Measurements from ENCODE around the gene AUTS2.

AUTS2 gene

DNA sequence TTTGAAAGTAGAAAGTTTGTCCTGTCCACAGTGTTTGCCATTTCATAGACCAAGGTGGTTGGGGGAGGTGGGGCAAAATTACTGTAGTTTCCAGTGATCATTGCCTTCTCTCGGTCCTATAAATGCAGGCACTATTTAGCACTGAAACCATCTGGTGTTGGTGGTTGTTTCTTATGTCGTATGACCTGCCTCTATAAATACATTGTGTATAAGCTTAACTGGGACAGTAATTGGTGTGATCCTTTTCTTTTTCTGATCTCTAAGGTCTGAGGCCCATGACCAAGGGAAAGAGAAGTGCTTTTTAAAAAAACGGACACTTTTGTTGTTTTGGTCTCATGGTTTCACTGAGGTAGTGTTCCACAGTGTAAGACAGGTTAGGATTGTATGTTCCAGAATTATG is 63.1 kb downstream of the AUTS2 start:
- DNase-seq: no peak

DNA sequence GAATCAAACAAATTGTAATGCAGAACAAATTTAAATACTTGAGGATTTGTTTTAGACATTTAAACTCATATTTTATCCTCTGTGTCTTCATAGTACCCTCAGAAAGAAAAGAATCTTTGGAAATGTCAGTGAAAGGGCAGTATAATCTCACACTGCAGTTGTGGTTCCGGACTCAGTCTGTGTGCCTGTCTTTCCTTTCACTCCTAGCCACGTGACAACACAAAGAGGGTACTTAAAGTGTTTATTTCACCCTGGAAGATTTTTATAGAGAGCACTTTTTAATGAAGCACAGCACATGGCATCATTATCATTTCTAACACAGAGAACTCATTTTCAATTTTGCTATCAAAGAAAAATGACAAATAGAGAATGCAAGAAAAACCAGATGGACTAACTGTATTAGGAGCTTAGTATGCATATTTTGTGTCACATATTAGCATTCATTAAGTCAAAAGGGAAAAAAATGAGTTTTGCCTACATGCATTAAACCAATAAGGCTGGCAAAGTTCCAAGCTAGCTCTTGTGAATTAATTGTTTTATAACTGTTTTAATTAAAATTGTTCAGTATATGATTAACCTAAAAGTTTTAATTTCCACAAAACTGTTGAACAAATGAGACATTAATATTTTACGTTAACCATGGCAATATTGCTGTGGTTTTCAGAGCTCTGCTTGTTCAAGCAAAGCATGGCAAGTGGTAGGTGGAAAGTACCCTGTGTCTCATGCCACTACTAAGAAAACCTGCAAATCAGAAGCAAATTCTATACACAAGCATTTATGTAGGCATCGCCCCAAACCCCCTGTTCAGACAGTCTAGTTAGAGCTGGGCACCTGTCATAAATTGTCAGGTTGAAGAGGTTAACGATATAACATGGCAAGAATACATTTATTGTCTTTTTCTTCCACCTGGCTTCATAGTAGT is 65.9 kb downstream of the AUTS2 start:
- no peak for DNase-seq

DNA sequence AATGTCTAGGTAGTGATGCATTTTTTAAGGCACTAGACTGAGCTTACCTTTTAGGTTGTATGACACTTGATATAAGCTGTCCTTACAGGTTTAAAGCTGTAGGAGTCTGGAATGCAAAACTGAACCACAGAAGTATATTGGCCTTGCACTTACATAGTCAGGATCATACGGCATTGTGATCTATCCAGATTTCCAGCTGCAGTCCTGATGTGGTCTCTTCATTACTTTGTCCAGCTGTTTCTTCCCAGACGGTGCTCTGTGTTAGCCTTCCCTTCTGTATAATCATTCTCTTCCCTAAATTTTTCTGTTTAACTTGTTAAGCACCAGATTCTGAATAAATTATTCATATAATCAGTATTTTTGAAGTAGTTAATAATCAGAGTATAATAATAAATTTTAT is 67.1 kb downstream of the AUTS2 start:
- DNase-seq: no peak

DNA sequence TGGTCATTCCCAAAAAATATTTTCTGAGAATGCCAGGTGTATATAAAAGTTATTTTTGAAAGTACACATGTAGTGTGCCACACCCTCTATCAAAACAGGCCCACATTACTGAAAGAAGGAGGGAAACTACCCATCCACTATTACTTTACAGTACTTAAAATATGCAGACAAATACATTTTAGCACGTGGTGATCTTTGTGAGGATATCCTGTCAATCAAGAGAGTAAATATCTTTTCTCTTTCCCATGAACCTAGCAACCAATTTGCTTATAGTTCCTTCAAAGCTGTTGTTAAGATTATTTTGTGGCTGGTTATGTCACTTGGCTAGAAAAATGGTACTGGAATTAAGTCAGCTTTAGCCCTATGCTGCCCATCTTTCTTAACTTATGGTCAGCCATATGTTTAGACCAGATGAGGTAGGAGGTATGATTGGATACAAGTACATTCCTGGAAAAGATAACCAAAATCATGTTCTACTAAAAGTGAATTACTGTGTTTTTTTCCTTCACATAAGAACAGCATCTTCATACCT is 70.1 kb downstream of the AUTS2 start:
- DNase-seq: no peak

DNA sequence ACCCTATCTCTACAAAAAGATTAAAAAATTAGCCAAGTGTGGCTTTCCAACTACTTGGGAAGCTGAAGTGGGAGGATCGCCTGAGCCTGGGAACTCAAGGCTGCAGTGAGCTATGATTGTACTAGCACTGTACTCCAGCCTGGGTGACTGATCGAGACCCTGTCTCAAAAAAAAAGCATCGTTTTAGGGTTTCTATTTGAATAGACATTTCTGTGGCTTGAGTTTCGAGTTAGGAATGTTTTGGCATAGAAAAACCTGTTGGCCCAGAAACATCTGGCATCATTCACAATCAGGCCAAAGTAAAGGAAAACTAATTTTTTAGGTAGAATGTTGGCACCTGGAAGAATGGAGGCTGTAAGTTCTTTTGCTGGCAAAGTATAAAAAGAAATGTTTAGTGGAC is 72.4 kb downstream of the AUTS2 start:
- DNase-seq: no peak

DNA sequence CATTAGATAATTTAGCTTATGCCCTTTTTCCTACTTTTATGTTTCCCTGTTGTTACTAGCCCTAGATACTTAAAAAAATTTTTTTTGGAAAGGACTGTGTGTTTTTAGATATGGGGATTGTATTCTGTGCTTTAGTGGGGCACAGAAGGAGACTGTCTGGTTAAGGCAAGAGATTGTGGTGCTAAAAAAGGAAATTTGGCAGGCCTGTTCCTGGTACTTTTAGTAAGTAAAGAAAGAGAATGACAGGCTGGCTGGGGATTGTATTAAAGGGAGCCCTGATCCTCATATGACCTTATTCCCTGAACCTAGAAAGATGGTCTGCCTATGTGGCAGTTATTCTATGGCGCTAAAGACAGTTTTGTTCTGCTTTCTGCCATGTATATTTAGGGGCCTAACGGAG is 74.8 kb downstream of the AUTS2 start:
- DNase-seq: no peak

DNA sequence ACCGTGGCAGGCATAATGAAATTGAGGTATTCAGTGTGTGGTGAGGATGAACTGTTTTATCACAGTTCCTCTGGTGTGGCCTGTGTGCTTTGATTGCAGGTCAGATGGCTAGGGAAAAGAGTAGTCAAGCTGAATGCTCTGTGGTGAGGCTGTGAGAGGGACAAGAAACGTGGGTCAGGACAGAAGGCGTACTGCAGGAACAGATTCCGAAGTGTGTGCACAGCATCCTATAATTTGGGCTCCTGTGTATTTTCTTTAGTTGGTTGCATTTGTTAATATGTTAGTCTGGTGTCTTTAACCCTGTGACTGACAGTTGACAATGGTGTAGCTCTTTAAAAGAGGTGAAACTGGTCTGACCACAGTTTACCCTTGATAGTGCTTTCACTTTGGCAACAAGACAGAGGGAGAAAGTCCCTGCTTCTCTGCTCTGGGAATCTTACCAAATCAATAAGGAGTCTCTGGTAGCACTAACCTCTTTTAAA is 76.5 kb downstream of the AUTS2 start:
- no peak for DNase-seq

DNA sequence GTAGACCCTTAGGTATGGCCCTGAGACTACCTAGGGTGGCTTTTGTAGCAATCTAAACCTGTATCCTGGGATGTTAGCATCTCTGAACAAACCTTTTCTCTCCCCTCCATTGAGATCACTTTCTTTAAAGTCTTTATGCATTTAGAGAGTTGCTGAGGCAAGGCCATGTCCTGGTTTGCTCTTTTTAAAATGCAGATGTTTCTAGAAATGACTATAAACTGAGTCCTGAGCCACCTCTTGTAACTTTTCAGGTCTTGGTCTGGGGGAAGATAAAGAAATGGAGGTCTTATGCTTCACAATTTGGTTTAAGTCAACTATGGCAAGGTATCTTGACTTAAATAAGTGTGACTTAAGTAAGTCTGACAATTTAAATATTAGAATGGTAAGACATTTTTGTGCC is 78.0 kb downstream of the AUTS2 start:
- DNase-seq: no peak

DNA sequence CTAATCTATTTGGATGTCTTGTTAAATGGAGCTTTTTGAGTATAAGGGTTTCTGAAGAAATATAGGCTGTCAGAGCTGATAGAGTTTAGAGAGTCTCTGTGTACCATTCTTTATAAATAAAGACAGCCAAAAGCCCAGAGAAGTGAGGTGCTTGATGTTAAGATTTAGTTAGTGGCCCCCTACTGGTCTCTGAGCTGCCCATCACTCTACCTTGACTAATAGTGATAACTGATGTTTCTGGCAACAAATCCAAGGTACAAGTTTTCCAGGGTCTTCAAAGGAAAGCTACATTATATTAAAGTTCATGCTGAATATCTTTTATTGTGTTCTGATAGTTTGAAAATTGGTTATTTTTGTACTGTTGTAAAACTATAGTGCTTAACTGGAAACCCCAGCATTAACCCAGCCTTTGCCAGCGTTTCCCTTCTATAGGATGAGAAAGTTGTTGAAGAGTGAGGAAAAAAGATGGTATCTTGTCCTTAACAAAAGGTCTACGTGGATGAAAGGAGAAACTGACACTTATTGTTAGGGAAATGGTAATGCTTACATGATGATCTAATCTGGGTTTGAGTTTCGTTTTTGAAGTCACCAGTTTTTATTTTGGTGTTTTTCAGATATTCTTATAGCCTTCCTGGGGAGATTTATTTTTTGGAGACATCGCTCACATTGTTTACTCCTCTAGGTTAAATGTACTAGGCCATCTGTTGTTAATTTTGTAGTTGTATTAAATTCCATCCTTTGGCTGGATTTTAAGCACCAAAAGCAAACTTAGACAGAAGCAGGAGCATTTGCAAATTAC is 79.0 kb downstream of the AUTS2 start:
- DNase-seq: no peak

DNA sequence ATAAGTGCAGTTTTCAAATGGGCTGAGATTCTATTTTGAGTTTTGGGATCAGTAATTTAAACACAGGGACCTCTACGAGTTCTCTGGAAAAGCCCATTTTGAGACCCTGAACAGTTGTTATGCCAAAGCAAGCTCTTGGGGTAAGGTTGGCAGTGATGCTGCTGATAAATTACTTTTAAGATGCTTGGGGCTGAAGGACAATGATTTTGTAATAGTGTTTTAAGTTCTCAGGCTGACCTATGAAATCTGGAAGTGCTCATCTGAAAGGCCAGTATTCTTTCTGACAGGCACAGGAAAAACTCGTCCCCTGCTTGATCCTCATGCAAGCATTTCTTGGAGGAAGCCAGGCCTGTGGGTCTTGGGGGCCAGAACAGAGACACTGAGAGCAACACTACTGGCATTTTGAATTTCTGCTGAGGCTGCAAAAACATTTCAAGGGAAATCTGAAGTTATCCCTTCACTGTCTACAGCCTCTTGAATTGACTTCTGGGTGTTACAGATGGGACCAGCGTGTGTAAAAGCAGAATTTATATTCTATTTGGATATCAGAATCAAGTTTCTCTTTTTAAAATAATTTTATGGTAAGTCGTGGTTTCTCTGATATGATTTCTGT is 79.7 kb downstream of the AUTS2 start:
- no peak for DNase-seq

DNA sequence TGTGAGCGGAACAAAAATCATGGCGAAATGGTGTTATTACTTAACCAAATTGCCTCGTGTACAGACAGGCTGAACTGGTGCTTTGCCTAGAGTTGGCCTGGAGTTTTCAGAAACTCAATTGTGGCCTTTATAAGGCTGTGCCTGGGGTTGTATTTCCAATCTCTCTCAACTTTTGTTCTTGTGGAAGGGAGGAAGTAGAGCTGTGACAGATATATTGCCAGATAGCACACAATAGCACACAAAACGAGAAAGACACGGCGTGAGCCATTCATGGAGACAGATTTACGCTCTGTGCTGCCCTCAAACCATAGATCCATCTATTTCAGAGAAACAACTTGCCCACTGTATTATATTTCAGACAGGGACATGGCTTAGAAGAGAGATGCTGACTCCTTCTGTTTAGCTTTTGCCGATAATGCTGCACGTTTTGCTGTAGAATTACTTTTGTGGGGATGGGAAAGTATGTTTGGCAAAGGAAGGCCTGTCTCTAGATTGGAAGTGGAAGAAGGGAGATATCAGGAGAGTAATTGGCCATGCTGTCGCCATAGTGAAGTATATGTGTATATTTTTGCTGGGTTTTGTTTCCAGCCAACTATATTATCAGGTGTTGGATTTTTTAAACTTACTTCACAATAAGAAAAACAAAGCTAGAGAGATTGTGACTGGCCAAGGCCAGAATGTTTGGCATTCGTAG is 80.4 kb downstream of the AUTS2 start:
- no peak for DNase-seq

DNA sequence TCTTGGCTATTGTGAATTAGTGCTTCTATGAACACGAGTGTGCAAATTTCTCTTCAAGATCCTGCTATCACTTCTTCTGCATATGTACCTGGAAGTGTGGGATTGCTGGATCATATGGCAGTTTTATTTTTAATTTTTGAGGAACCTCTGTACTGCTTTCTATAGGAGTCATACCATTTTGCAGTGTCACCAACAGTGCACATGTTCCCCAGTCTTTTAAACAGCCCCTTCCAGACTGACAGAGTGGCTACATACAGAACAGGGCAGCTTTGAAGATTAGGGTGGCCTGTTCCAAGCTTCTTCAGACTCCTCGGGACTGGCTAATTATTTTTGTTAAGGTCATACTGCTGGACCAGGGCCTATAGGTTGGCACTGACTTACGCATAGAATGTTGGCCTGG is 82.9 kb downstream of the AUTS2 start:
- no peak for DNase-seq

DNA sequence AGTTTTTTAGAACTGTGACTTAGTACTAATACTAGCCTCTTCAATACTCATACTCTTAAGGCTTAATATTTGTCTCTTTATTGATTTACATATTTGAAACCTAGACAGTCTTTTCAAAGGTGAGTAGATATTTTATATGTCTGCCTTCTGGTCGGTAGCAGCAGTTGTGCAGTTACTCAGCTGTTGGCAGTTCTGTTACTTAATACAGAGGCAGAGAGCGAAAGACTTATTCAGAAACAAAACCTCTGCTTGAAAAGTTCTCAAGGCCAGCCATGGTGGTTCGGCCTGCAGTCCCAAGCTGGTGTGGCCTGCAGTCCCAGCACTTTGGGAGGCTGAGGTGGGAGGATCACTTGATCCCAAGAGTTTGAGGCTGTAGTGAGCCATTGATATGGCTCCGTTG is 84.2 kb downstream of the AUTS2 start:
- no peak for DNase-seq

DNA sequence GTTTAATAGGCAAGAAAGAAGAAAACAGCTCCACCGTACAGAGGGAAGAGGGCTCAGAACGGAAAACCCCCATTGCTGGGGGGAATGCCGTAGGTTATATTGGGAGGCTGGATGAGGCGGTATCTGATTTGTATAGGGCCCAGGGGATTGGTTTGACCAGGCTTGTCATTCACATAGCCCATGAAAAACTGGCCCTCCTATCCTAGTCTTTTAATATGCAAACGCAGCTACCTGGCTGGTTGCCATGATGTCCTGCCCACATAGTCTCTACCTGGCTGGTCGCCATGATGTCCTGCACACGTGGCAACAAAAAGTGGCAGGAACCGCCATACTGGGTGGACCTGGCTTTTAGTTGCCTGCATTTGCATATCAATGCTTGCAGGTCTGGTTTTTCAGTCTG is 84.7 kb downstream of the AUTS2 start:
- DNase-seq: no peak

DNA sequence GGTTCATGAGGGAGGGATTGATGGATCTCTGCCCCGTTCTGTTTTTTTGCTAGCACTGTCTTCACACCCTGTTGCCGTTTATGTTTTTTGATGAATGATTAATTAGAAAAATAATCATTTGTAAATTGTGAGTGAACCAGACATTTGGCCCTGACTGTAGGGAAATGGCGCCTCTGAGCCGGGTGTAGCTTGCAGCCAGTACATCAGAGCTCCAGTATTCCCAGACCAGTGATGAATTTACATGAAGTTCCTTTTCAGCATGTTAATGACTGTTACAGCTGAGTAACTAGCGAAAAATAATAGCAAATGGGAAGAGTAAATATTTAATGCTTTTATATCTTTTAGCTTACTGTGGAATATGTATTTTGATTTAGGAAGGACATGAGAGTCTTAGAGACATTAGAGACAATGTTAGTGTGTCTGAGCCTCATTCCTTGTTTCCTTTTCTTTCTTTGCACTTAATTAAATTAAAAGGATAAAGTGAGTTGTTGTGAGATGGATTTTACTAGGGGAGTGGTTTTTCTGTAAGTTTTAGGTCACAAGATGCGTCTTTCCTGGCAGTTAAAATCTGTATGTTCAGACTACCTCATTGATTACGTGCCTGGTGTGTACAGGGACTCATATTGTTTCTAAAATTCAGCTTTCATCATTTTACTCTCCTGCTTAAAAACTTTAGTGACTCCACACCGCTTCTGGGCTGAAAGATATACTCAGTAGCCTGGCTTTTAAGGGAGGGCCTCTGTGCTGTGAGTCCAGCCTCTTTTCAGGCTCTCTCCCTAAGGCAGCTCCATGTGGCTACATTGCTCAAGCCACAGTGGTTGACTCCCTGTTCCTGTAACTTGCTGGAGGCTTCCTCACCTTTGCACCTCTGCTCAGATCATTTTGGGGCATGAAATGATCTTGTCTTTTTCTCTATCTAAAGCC is 86.4 kb downstream of the AUTS2 start:
- no peak for DNase-seq

DNA sequence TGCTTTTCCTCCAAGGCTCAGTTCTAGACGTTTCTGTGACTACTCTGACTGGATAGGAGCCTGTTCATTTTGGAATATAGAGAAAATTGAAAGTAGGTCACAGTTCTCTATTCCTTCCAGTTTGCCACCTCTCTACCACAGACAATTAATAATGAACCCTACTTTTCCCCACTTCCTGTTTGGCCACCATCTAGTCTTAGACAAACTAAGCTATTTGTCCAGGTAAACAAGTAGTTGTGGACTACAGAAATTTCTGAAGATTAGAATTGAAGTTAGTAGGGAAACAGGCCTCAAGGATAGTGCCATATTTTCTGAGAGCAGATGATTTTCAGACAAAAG is 87.0 kb downstream of the AUTS2 start:
- DNase-seq: no peak

DNA sequence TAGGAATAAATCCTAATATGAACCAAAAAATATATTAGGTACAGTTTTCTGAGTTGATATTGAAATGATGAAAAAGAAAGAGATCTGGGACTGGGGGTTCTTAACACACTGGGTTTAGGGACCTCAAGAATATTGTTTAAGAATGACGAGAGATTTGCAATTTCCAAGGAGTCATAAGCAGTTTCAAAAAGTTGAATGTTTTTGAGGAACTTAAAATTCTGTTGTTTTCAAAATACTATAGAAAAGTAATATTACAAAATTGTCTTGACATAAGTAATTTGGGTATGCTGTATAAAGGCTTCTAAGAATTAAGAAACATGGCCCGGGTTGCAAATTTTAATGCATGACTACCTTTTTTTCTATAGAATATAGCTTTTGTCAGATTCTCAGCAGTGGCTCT is 88.1 kb downstream of the AUTS2 start:
- no peak for DNase-seq

DNA sequence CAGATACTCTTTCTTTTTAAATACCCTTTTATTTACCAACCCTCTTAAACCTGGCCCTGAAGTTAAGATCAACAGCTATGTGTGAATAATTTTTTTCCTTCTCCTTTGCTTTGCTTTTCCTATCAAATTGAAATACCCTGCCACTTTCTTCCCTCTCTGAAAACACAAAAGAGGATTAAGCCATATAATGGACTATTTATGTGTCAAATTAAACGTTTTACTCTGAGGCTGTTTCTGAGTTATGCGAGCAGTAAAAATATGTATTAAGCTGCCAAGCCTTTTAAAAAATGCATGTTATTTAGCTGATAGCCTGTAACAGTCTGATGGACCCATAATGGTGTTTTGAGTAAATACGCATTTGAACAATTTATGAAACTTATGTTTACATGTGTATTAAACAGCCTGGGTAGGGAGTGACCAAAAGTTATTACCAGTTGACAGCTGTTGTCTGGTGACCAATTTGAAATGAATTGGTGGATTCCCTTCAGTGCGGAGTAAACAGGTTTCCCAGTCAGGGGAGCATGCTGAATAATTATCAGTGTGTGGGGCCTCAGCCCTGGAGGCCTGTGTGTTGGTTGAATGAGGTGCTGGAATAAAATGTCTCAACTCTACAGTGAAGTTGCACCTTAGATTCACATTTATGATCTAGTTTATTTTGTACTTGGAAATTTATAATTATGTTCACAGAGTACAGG is 89.6 kb downstream of the AUTS2 start:
- no peak for DNase-seq

DNA sequence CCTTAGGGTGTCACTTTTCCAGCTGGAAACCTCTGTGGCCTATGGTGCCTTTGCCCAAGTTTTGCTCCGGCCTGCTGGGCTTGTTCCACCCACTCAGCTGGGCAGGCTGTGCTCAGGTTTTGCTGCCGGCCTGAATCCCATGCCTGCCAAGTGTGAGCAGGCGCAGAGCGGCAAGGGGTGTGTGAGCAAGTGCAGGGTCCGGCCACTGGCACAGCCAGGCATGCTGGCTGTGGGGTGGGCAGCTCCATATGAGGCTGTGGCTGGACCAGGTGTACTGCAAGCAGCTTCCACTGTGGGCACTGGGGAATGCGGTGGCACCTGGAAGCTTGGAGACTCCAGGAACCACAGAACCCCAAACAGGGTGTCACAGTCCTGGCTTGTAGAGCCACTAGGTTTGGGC is 92.1 kb downstream of the AUTS2 start:
- no peak for DNase-seq

DNA sequence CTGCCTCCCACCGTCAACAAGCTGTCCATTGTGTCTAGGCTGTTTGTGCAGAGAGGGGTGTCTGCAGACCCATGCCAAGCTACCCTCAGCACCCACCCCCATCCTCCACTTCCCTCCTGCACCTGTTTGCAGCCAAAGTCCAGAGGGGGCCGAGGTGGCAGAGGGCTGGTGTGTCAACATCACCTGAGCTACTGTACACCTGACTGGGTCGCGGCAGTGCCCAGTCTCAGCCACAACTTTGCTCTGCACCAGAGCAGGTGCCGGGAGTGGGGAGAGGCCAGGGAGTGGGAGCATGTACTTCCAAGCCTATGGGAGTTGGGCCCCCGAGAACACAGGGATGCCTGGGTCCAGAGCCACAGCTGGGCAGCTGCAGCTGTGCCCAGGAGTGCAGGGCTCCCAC is 93.1 kb downstream of the AUTS2 start:
- DNase-seq: no peak

DNA sequence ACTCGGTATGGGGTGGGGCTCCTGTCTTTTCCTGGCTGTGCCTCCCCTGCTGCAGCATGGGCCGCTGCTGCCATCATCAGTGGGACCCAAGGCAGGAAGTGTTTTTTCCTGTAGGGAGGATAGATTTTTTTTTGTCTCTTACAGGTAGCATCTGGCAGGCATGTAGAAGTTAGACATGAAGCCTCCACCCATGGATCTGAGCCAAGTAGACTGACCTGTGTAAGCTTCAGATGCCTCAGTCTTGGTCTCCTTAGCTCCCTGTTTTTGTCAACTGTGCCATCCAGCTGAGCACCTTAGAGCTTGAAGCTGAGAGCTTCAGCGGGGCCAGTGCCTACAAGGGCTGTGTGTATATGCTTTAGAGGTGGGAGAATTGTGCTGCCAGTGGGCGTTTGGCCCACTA is 93.5 kb downstream of the AUTS2 start:
- no peak for DNase-seq
